ENCODE results near the gene ATP7A.
"Not testable (repeated sequence)": the region's sequence is repeated elsewhere in the genome, so short reads cannot be mapped to it uniquely, and the experiment has no call there.

ATP7A gene

GRCh38 chrX:78042601-78043000 is 132.1 kb downstream of the ATP7A start:
- DNase-seq: no peak

DNA sequence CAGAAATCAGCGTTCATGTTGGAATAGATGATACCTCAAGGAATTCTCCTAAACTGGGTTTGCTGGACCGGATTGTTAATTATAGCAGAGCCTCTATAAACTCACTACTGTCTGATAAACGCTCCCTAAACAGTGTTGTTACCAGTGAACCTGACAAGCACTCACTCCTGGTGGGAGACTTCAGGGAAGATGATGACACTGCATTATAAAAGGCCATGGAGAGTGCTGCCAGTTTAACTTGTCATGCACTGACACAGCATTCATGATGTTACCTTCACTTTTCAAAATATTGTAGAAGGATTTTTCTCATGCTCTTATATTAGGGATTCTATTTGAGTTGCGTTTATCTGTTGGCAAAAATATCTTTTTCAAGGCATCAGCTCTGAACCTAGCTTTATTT is 135.9 kb downstream of the ATP7A start:
- no peak for DNase-seq

- no peak for DNase-seq
Measured at GRCh38 chrX:78048052-78048451, 137.6 kb downstream of the ATP7A start.

GRCh38 chrX:78063687-78064086 is 153.2 kb downstream of the ATP7A start:
- DNase-seq: no peak

- DNase-seq: no peak
Measured at GRCh38 chrX:78064152-78064551, 153.7 kb downstream of the ATP7A start.

GRCh38 chrX:78064698-78065601 is 154.5 kb downstream of the ATP7A start:
- not testable (repeated sequence) for DNase-seq

GRCh38 chrX:78066110-78066509 is 155.6 kb downstream of the ATP7A start:
- DNase-seq: no peak

- no peak for DNase-seq
Measured at GRCh38 chrX:78071331-78071730, 160.8 kb downstream of the ATP7A start.

DNA sequence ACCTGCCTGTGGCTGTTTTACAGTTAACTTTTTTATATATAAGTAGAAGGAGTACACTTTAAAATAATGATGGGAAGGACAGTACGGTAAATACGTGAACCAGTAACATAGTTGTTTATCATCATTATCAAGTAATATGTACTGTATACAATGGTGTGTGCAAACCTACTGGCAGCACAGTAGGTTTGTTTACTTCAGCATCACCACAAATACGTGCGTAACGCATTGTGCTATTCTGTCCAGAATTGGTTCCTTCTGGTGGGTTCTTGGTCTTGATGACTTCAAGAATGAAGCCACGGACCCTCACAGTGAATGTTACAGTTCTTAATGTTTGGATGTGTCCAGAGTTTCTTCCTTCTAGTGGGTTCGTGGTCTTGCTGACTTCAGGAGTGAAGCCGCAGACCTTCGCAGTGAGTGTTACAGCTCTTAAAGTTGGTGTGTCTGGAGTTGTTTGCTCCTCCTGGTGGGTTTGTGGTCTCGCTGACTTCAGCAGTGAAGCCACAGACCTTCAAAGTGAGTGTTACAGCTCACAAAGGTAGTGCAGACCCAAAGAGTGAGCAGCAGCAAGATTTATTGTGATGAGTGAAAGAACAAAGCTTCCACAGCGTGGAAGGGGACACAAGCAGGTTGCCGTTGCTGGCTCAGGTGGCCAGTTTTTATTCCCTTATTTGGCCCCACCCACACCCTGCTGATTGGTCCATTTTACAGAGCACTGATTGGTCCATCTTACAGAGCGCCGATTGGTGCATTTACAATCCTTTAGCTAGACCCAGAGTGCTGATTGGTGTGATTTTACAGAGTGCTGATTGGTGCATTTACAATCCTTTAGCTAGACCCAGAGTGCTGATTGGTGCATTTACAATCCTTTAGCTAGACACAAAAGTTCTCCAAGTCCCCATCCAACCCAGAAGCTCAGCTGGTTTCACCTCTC is 162.9 kb downstream of the ATP7A start:
- DNase-seq: peak; percentile 39 to 52

DNA sequence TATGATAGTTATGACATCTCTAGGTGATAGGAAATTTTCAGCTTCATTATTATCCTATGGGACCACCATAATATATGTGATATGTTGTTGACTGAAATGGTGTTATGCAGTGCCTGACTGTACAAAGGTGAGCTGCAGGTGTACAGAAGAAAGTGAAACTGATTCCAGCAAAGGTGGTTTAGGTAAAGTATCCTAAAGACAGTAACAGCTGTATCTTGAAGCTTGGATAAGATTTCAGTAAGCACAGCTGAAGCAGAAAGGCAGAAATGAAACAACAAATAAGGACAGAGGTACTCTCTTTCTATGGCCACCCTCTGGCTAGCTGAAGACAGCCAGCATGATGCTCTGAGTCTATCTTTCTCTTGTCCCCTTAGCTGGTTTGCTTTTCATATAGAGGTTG is 163.6 kb downstream of the ATP7A start:
- DNase-seq: no peak

DNA sequence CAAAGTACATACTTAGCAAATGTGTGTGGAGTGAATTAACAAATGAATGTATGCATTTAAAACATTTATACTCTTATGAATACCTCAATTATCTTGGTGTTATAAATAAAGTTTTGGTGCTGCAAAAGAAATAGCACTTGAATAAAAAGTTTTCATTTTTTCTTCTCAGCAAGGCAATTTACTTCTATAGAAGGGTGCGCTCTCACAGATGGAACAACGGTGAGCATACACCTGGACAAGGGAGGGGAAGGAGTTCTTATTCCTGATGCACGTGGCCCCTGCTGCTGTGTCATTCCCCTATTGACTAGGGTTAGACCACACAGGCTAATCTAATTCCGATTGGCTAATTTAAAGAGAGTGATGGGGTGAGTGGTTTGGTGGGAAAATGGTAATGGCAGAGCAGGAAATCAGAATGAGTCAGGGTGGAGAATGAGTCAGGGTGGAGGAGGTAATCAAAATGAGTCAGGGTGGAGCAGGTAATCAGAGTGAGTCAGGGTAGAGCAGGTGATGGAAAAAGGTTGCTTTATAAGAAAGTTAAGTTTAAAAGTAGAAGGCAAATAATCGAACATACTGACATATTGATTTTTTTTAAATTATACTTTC is 165.4 kb downstream of the ATP7A start:
- DNase-seq: no peak

DNA sequence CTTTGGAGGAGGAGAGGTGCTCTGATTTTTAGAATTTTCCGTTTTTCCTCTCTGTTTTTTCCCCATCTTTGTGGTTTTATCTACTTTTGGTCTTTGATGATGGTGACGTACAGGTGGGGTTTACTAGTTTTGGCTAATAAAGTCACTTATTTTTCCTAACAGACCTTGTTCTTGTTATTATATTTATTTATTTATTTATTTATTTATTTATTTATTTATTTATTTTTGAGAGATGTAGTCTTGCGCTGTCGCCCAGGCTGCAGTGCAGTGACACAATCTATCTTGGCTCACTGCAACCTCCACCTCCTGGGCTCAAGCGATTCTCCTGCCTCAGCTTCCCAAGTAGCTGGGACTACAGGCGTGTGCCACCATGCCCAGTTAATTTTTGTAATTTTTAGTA is 170.9 kb downstream of the ATP7A start:
- not testable (repeated sequence) for DNase-seq

GRCh38 chrX:78092296-78092695 is 181.8 kb downstream of the ATP7A start:
- no peak for DNase-seq

GRCh38 chrX:78098108-78098507 is 187.6 kb downstream of the ATP7A start:
- DNase-seq: no peak
